ENCODE results near the gene FOXP1.
A peak's percentile ranks its signal among the peaks of the same experiment; 100 is the strongest.

The FOXP1 gene

GRCh38 chr3:71512000-71512399, 71.5 kb downstream of the FOXP1 start:
- Histone ChIP-seq H3K4me3 (ENCODE audit: low read depth, low read length) (no peak overlapping the region), H3K27me3 (no peaks in the 10 kb centered on the region), H3K36me3 (no peaks in the 10 kb centered on the region), H3K9me3 (no peaks in the 10 kb centered on the region), H3K4me1 (no peaks in the 10 kb centered on the region)
- DNase-seq: no peak
- TF ChIP-seq, protein P1, sequence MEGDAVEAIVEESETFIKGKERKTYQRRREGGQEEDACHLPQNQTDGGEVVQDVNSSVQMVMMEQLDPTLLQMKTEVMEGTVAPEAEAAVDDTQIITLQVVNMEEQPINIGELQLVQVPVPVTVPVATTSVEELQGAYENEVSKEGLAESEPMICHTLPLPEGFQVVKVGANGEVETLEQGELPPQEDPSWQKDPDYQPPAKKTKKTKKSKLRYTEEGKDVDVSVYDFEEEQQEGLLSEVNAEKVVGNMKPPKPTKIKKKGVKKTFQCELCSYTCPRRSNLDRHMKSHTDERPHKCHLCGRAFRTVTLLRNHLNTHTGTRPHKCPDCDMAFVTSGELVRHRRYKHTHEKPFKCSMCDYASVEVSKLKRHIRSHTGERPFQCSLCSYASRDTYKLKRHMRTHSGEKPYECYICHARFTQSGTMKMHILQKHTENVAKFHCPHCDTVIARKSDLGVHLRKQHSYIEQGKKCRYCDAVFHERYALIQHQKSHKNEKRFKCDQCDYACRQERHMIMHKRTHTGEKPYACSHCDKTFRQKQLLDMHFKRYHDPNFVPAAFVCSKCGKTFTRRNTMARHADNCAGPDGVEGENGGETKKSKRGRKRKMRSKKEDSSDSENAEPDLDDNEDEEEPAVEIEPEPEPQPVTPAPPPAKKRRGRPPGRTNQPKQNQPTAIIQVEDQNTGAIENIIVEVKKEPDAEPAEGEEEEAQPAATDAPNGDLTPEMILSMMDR (IDR thresholded peaks at IDR 0.05; ENCODE audit: low read depth, low read length): peak; percentile 33; the same call in 1 of the 2 replicates

GRCh38 chr3:71511446-71511845, 72.1 kb downstream of the FOXP1 start:
- Histone ChIP-seq H3K9me3 (no peaks in the 10 kb centered on the region), H3K4me3 (ENCODE audit: low read depth, low read length) (no peak overlapping the region), H3K4me1 (no peaks in the 10 kb centered on the region), H3K36me3 (no peaks in the 10 kb centered on the region), H3K27me3 (no peaks in the 10 kb centered on the region)
- DNase-seq: no peak
- TF ChIP-seq, protein P1 (IDR thresholded peaks at IDR 0.05; ENCODE audit: low read depth, low read length): no peak

GRCh38 chr3:71511037-71511436, 72.5 kb downstream of the FOXP1 start:
- DNase-seq: no peak
- Histone ChIP-seq H3K4me1 (no peaks in the 10 kb centered on the region), H3K9me3 (no peaks in the 10 kb centered on the region), H3K36me3 (no peaks in the 10 kb centered on the region), H3K4me3 (ENCODE audit: low read depth, low read length) (no peak overlapping the region), H3K27me3 (no peaks in the 10 kb centered on the region)
- TF ChIP-seq, protein P1 (IDR thresholded peaks at IDR 0.05; ENCODE audit: low read depth, low read length): no peak

GRCh38 chr3:71510510-71510909, 73.0 kb downstream of the FOXP1 start:
- TF ChIP-seq, protein P1 (IDR thresholded peaks at IDR 0.05; ENCODE audit: low read depth, low read length): no peak
- no peaks in the 10 kb centered on the region for H3K9me3 ChIP-seq
- H3K4me3 ChIP-seq (ENCODE audit: low read depth, low read length): no peak overlapping the region
- no peaks in the 10 kb centered on the region for H3K4me1 ChIP-seq
- H3K36me3 ChIP-seq: no peaks in the 10 kb centered on the region
- DNase-seq: no peak
- no peaks in the 10 kb centered on the region for H3K27me3 ChIP-seq

DNA sequence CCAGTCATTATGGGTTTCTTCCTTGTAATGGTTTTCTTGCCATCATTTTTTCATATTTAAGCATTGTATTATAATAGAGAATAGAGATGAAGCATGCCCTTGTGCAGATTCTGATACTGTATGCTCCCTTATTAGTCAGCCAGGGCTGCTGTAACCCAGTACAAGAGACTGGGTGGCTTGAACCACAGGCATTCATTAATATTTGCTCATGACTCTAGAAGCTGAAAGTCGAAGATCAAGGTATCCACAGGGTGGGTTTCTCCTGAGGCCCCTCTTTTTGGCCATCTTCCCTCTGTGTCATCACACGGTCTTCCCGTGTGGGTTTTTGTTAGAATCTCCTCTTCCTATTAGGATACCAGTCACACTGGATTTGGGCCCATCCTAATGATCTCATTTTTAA, 74.5 kb downstream of the FOXP1 start:
- Histone ChIP-seq H3K9me3 (no peaks in the 10 kb centered on the region), H3K27me3 (no peaks in the 10 kb centered on the region), H3K36me3 (no peaks in the 10 kb centered on the region), H3K4me3 (ENCODE audit: low read depth, low read length) (no peak overlapping the region), H3K4me1 (no peaks in the 10 kb centered on the region)
- TF ChIP-seq, protein P1 (IDR thresholded peaks at IDR 0.05; ENCODE audit: low read depth, low read length): no peak
- no peak for DNase-seq

DNA sequence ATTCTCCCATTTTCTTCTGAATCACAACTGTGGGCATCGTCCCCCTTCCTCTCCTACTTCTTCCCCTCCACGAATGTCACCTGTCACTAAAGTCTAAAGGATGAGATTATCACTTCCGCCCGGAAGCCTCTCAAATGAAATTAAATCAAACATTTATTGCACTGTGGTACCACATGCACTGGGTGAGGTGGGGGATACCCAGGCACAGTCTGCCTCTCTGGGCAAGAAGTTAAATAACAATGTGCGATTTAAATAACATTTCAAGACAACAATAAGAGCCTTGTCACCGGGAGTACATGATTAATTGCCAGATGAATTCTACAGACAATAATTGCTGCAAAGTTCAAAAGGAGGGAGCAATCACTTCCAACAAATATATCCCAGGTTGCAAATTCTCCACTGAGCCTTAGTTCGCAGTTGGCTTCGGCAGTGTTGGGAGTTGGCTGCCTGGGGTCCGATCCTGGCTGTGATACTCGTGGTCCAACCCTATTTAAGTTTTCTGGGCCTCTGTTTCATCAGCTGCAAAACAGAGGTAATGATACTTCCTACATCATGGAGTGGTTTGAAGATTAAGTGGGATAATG, 77.7 kb downstream of the FOXP1 start:
- TF ChIP-seq, protein P1 (IDR thresholded peaks at IDR 0.05; ENCODE audit: low read depth, low read length): no peak
- H3K4me3 ChIP-seq (ENCODE audit: low read depth, low read length): no peak overlapping the region
- no peak for DNase-seq
- H3K36me3 ChIP-seq: no peaks in the 10 kb centered on the region
- H3K4me1 ChIP-seq: no peaks in the 10 kb centered on the region
- H3K27me3 ChIP-seq: no peaks in the 10 kb centered on the region
- no peaks in the 10 kb centered on the region for H3K9me3 ChIP-seq

All from BE2C (cell line).